ENCODE data around the gene KBTBD6.
"Not testable (repeated sequence)": the region's sequence is repeated elsewhere in the genome, so short reads cannot be mapped to it uniquely, and the experiment has no call there.

The KBTBD6 gene

DNA sequence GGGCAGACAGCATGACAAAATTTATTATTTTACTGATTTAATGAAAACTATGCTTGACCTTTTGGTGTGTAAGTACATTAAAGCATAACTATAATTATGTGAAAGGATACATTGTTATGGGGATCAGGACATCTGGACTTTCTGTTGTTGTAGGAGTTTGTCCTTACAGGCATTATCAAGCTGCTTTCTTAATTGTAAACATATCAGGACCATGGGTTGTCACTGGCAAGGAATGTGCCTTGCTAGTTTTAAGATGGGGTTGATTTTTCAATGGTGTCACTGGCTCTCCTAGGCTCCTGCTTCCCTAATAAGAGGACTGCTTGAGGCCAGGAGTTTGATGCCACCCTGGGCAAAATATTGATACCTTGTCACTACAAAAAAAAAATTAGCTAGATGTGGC lies 32.6 kb downstream of the KBTBD6 start:
- no peak overlapping the region for H3K27ac ChIP-seq
- TF ChIP-seq, protein P1, sequence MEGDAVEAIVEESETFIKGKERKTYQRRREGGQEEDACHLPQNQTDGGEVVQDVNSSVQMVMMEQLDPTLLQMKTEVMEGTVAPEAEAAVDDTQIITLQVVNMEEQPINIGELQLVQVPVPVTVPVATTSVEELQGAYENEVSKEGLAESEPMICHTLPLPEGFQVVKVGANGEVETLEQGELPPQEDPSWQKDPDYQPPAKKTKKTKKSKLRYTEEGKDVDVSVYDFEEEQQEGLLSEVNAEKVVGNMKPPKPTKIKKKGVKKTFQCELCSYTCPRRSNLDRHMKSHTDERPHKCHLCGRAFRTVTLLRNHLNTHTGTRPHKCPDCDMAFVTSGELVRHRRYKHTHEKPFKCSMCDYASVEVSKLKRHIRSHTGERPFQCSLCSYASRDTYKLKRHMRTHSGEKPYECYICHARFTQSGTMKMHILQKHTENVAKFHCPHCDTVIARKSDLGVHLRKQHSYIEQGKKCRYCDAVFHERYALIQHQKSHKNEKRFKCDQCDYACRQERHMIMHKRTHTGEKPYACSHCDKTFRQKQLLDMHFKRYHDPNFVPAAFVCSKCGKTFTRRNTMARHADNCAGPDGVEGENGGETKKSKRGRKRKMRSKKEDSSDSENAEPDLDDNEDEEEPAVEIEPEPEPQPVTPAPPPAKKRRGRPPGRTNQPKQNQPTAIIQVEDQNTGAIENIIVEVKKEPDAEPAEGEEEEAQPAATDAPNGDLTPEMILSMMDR (conservative IDR thresholded peaks at IDR 0.05), result no peak
- TF ChIP-seq ZFX (IDR thresholded peaks at IDR 0.05), result no peak

DNA sequence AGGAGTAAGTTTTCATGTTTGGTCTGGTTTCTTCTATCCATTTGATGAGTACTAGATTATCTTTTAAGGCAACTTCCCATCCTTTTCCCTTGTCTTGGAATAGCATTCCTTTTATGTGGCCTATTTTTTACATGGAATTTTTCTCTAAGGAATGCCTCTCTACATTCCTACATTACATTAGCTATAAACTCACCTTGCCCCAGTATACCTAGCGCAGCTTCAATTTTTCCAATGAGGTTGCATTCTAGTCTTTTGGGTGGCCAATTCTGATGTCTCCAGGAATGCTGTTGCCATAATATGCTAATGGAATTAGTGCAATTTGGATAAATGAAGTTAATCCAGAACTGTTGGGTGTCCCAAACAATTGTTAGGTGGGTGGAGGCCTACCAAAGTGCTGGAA lies 33.8 kb downstream of the KBTBD6 start:
- TF ChIP-seq ZFX (IDR thresholded peaks at IDR 0.05), result no peak
- TF ChIP-seq, protein P1 (conservative IDR thresholded peaks at IDR 0.05), result no peak

DNA sequence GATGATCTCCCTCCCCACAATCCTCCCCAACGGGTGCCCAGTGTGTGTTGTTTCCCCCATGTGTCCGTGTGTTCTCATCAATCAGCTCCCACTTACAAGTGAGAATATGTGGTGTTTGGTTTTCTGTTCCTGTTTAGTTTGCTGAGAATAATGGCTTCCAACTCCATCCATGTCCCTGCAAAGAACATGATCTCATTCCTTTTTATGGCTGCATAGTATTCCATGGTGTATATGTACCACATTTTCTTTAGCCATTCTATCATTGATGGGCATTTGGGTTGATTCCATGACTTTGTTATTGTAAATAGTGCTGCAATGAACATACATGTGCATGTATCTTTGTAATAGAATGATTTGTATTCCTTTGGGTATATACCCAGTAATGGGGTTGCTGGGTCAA lies 36.9 kb downstream of the KBTBD6 start:
- H3K27ac ChIP-seq, result not testable (repeated sequence)

More for the DNA sequence above, 33.8 kb downstream of the KBTBD6 start:
- H3K27ac ChIP-seq, result no peak overlapping the region

DNA sequence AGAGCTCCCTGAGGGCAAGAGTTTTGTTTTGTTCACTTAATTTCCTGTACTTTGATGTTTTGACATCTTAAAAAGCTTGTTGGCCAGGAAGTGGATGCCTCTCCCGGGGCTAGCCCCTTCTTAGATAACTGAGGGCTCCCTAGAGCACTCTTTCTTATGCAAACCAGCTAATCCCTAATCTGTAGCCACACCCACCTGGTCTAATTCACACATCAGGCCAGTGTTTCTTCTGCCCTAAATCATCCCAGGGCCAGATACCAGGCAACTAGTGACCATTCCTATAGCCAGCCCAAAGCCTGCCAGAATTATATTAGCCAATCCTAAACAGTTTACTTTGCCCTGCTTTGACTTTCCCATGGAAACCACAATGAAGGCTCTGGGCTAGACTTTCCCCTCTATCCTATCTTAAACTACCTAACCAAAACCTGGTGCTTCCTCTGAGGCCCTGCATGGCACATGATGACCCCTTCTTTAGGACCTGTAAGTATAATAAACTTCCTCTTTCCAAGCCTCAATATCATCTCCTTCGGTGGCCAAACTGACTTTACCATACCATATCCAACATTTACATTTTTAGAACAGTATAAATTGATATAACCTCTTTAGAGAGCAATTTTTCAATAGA lies 46.5 kb downstream of the KBTBD6 start:
- no peak overlapping the region for H3K27ac ChIP-seq
- no peak for TF ChIP-seq ZFX (IDR thresholded peaks at IDR 0.05)
- TF ChIP-seq, protein P1 (conservative IDR thresholded peaks at IDR 0.05), result no peak

DNA sequence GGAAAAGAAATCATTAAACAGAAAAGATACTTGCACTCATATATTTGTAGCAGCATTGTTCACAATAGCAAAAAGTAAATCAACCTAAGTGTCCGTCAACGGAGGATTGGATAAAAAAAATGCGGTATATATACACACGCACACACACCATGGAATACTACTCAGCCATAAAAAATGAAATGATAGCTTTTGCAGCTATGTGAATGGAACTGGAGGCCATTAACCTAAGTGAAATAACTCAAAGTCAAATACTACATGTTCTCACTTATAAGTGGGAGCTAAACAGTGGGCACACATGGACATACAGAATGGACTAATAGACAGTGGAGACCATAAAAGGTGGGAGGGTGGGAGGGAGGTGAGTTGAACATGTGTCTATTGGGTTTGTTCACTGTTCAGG lies 52.9 kb downstream of the KBTBD6 start:
- no peak overlapping the region for H3K27ac ChIP-seq
- TF ChIP-seq ZFX (IDR thresholded peaks at IDR 0.05), result no peak
- TF ChIP-seq, protein P1 (conservative IDR thresholded peaks at IDR 0.05), result no peak
